C4-2B (cell line): ENCODE data around the gene RRM1.

ENCODE experiments used
- ZFX ChIP-seq: fragments of 450-650 bp; IDR thresholded peaks from 2 replicates; pipeline ENCODE4 v1.6.1; 2017
- TF ChIP-seq, protein P1 (sequence below): fragments of 450-650 bp; conservative IDR thresholded peaks from 2 replicates; pipeline ENCODE4 v1.5.1; 2017; ENCODE audit warnings: mild to moderate bottlenecking

DNA sequence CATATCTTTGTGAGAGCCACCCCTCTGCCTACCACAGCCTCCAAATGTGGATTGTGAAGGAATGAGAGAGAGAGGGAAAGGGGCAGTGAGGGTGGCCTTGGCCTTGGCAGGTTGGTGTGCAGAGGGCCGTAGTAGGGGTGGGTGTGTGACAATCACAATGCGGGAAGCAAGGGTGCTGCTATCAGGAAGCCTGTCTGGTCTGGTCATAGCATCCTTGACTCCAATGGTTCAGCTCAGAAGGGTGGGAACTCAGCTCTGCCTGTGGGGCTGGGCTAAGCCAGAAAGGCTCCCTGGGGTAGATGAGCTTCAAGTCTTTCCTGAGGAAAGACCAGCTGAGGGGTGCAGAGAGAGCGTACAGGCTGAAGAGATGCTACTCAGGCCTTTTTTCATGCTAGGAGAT lies 72.7 kb downstream of the RRM1 start:
- TF ChIP-seq, protein P1, sequence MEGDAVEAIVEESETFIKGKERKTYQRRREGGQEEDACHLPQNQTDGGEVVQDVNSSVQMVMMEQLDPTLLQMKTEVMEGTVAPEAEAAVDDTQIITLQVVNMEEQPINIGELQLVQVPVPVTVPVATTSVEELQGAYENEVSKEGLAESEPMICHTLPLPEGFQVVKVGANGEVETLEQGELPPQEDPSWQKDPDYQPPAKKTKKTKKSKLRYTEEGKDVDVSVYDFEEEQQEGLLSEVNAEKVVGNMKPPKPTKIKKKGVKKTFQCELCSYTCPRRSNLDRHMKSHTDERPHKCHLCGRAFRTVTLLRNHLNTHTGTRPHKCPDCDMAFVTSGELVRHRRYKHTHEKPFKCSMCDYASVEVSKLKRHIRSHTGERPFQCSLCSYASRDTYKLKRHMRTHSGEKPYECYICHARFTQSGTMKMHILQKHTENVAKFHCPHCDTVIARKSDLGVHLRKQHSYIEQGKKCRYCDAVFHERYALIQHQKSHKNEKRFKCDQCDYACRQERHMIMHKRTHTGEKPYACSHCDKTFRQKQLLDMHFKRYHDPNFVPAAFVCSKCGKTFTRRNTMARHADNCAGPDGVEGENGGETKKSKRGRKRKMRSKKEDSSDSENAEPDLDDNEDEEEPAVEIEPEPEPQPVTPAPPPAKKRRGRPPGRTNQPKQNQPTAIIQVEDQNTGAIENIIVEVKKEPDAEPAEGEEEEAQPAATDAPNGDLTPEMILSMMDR = no peak
- TF ChIP-seq ZFX = no peak
